Measurements from ENCODE around the gene THEM5.

THEM5 gene

GRCh38 chr1:151867765-151868411, 14.4 kb upstream of the THEM5 start:
- peak; percentile 28 for DNase-seq (ENCODE audit: low spot score)

GRCh38 chr1:151867321-151867720, 13.8 kb upstream of the THEM5 start:
- DNase-seq (ENCODE audit: low spot score): no peak

GRCh38 chr1:151864411-151864810, 10.9 kb upstream of the THEM5 start:
- DNase-seq (ENCODE audit: low spot score): peak; percentile 7

- no peak for DNase-seq (ENCODE audit: low spot score)
These were observed 9.1 kb upstream of the THEM5 start for GRCh38 chr1:151862604-151863003.

- DNase-seq (ENCODE audit: low spot score): no peak
These were observed 7.1 kb upstream of the THEM5 start for GRCh38 chr1:151860504-151861187.

GRCh38 chr1:151859891-151860293, 6.4 kb upstream of the THEM5 start:
- no peak for DNase-seq (ENCODE audit: low spot score)

GRCh38 chr1:151858886-151859665, 5.6 kb upstream of the THEM5 start:
- peak; percentile 11 for DNase-seq (ENCODE audit: low spot score)

GRCh38 chr1:151858030-151858746, 4.7 kb upstream of the THEM5 start:
- peak; percentile 60 for DNase-seq (ENCODE audit: low spot score)

GRCh38 chr1:151855933-151856332, 2.4 kb upstream of the THEM5 start:
- peak; percentile 6 for DNase-seq (ENCODE audit: low spot score)

- DNase-seq (ENCODE audit: low spot score): peak; percentile 65
These were observed 2.0 kb upstream of the THEM5 start for GRCh38 chr1:151855516-151855915.

GRCh38 chr1:151854658-151855057, 1.1 kb upstream of the THEM5 start:
- no peak for DNase-seq (ENCODE audit: low spot score)

- DNase-seq (ENCODE audit: low spot score): no peak
These were observed 779 bp downstream of the THEM5 start for GRCh38 chr1:151852733-151853132.

- no peak for DNase-seq (ENCODE audit: low spot score)
These were observed 1.6 kb downstream of the THEM5 start for GRCh38 chr1:151851886-151852285.

- no peak for DNase-seq (ENCODE audit: low spot score)
These were observed 3.6 kb downstream of the THEM5 start for GRCh38 chr1:151849871-151850270.

GRCh38 chr1:151849126-151849525, 4.4 kb downstream of the THEM5 start:
- DNase-seq (ENCODE audit: low spot score): no peak

- no peak for DNase-seq (ENCODE audit: low spot score)
These were observed 5.5 kb downstream of the THEM5 start for GRCh38 chr1:151847867-151848596.

GRCh38 chr1:151846686-151847237, 6.8 kb downstream of the THEM5 start:
- DNase-seq (ENCODE audit: low spot score): no peak

GRCh38 chr1:151846062-151846568, 7.4 kb downstream of the THEM5 start:
- peak; percentile 80 for DNase-seq (ENCODE audit: low spot score)

GRCh38 chr1:151843398-151843797, 10.1 kb downstream of the THEM5 start:
- DNase-seq (ENCODE audit: low spot score): no peak

GRCh38 chr1:151841141-151841540, 12.4 kb downstream of the THEM5 start:
- DNase-seq (ENCODE audit: low spot score): no peak

GRCh38 chr1:151840421-151840820, 13.1 kb downstream of the THEM5 start:
- no peak for DNase-seq (ENCODE audit: low spot score)
